ENCODE data around the gene PLCL2.

- no peak for TF ChIP-seq CTCF (IDR thresholded peaks at IDR 0.05)
- TF ChIP-seq POLR2A (IDR thresholded peaks at IDR 0.05): no peak
Observed at GRCh38 chr3:16908896-16909295, 24.1 kb downstream of the PLCL2 start.

All from prostate gland (tissue), 2 donors.